AG20443 (cell line): ENCODE results near the gene COL4A2.
A peak's percentile ranks its signal among the peaks of the same experiment; 100 is the strongest.

ENCODE experiments used
- DNase-seq: peaks from one replicate; pipeline ENCODE4 v3.0.0; 2012; ENCODE audit warnings: low spot score, mixed read lengths

The COL4A2 gene

GRCh38 chr13:110419381-110419791, 112.3 kb downstream of the COL4A2 start:
- DNase-seq = no peak

- DNase-seq = no peak
Observed at GRCh38 chr13:110419946-110420345, 112.9 kb downstream of the COL4A2 start.

GRCh38 chr13:110420626-110421025, 113.5 kb downstream of the COL4A2 start:
- DNase-seq = no peak

- no peak for DNase-seq
Observed at GRCh38 chr13:110421061-110421460, 114.0 kb downstream of the COL4A2 start.

- peak; percentile 35 for DNase-seq
Observed at GRCh38 chr13:110421696-110422385, 114.8 kb downstream of the COL4A2 start.

- DNase-seq = peak; percentile 42
Observed at GRCh38 chr13:110422913-110423688, 116.0 kb downstream of the COL4A2 start.

- DNase-seq = no peak
Observed at GRCh38 chr13:110423689-110424302, 116.7 kb downstream of the COL4A2 start.

- no peak for DNase-seq
Observed at GRCh38 chr13:110424569-110425443, 117.7 kb downstream of the COL4A2 start.

GRCh38 chr13:110425444-110425780, 118.3 kb downstream of the COL4A2 start:
- DNase-seq = no peak

- no peak for DNase-seq
Observed at GRCh38 chr13:110426735-110427134, 119.7 kb downstream of the COL4A2 start.

GRCh38 chr13:110428313-110428712, 121.2 kb downstream of the COL4A2 start:
- no peak for DNase-seq

GRCh38 chr13:110430391-110431336, 123.6 kb downstream of the COL4A2 start:
- no peak for DNase-seq

- DNase-seq = no peak
Observed at GRCh38 chr13:110431425-110432294, 124.6 kb downstream of the COL4A2 start.

- DNase-seq = no peak
Observed at GRCh38 chr13:110432522-110432921, 125.4 kb downstream of the COL4A2 start.

- DNase-seq = no peak
Observed at GRCh38 chr13:110433014-110433413, 125.9 kb downstream of the COL4A2 start.

- no peak for DNase-seq
Observed at GRCh38 chr13:110434629-110435028, 127.5 kb downstream of the COL4A2 start.

GRCh38 chr13:110435331-110435730, 128.2 kb downstream of the COL4A2 start:
- no peak for DNase-seq

GRCh38 chr13:110436276-110436675, 129.2 kb downstream of the COL4A2 start:
- no peak for DNase-seq

GRCh38 chr13:110436786-110437370, 129.8 kb downstream of the COL4A2 start:
- DNase-seq = no peak

GRCh38 chr13:110438211-110438610, 131.1 kb downstream of the COL4A2 start:
- no peak for DNase-seq
